ENCODE data around the gene NTN1. TPM values are rescaled to one million over a fixed set of nuclear protein-coding genes. Genes with fewer than 3 reads are reported as not detected.

NTN1 gene
- total RNA-seq, 1 experiment from 2014 or later = 0.94 TPM

DNA sequence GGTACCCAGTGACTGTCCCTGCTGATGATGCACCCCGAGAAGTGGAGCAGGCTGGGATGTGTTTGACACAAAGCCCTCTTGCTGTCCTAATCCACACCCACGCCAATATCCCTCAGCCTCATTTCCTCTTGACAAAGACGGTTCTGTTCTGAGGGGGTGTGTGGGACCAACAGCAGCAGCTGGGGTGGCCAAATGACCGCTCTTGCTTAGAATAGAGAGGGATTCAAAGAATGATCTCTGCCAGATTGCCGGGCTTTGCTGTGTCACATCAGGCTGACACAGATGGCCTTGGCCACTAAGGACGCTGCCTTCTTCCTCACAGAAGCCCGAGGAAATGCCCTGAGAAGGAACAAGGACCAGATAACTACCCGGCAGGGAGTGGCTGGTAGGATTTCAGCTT lies 250.7 kb downstream of the NTN1 start:
- no TSS peak for BruUV-seq (replicated peaks)
- CTCF ChIA-PET = no interaction called here
- DNase-seq = no peak
- Mint-ChIP-seq H3K27me3 (ENCODE audit: unreplicated experiment) (no peaks in the 10 kb centered on the region), H3K9me3 (ENCODE audit: low read depth, unreplicated experiment) (no peaks in the 10 kb centered on the region), H3K4me1 (ENCODE audit: low read depth, unreplicated experiment) (no peaks in the 10 kb centered on the region), H3K27ac (ENCODE audit: unreplicated experiment) (no peak overlapping the region), H3K36me3 (ENCODE audit: insufficient read depth, unreplicated experiment) (no peaks in the 10 kb centered on the region), H3K4me3 (ENCODE audit: low read depth, unreplicated experiment) (no peak overlapping the region)
- TF ChIP-seq, protein P1, sequence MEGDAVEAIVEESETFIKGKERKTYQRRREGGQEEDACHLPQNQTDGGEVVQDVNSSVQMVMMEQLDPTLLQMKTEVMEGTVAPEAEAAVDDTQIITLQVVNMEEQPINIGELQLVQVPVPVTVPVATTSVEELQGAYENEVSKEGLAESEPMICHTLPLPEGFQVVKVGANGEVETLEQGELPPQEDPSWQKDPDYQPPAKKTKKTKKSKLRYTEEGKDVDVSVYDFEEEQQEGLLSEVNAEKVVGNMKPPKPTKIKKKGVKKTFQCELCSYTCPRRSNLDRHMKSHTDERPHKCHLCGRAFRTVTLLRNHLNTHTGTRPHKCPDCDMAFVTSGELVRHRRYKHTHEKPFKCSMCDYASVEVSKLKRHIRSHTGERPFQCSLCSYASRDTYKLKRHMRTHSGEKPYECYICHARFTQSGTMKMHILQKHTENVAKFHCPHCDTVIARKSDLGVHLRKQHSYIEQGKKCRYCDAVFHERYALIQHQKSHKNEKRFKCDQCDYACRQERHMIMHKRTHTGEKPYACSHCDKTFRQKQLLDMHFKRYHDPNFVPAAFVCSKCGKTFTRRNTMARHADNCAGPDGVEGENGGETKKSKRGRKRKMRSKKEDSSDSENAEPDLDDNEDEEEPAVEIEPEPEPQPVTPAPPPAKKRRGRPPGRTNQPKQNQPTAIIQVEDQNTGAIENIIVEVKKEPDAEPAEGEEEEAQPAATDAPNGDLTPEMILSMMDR (IDR thresholded peaks at IDR 0.05; ENCODE audit: unreplicated experiment) = no peak
- intact Hi-C loops (cut with micrococcal nuclease; ENCODE audit: unreplicated experiment) = no loop called here

GRCh38 chr17:9272501-9273200 lies 251.3 kb downstream of the NTN1 start:
- Mint-ChIP-seq H3K27ac (ENCODE audit: unreplicated experiment) (no peak overlapping the region), H3K36me3 (ENCODE audit: insufficient read depth, unreplicated experiment) (no peaks in the 10 kb centered on the region)
- CTCF ChIA-PET = no interaction called here

DNA sequence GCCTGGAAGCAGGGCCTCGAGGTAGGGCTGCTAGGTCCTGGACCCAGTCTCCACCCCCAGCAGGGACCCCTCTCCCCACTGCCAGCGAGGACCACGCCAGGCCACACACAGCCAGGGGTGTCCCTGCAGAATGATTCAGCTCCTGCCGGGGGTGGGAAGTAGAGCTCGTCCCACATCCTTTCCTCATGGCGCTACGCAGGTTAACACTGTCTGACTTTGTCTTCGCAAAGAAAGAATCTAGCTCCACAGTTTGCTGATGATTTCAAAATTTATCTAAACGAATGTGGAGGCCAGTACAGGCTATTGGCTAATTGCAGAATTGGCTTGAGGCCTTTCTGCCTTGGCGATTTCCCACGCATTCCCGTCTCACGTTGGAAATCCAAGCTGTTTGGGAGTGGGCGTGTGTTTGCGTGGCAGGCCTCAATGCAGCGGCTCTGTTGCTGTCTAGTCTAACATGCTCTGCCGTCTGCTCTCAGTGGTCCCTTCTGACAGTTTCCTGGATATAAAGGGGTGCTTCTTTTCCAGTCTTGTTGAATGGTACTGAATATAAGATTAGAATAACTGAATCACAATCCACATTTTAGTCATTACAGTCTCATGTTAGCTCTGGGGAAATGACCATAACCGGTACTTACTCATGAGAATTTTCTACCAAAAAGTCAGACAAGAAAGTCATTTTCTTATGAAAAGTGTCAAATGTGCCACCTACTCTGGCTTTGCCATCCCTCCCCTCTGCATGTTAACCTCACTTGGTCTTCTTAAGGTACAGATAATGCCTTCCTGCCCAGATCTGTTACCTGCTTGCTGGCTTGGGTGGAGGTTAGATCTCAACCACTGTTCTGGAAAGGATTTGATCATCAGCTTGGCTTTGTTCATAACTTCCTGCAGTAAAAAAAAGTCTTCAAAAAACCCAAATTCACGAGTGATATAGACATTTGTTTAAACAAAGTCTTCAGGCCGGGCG lies 252.4 kb downstream of the NTN1 start:
- H3K27ac Mint-ChIP-seq (ENCODE audit: unreplicated experiment) = no peak overlapping the region
- no peak for DNase-seq
- intact Hi-C loops (cut with micrococcal nuclease; ENCODE audit: unreplicated experiment) = no loop called here
- no peaks in the 10 kb centered on the region for H3K27me3 Mint-ChIP-seq (ENCODE audit: unreplicated experiment)
- no peak overlapping the region for H3K4me3 Mint-ChIP-seq (ENCODE audit: low read depth, unreplicated experiment)
- BruUV-seq (replicated peaks) = no TSS peak
- CTCF ChIA-PET = no interaction called here
- TF ChIP-seq, protein P1 (IDR thresholded peaks at IDR 0.05; ENCODE audit: unreplicated experiment) = no peak
- H3K4me1 Mint-ChIP-seq (ENCODE audit: low read depth, unreplicated experiment) = no peaks in the 10 kb centered on the region
- H3K9me3 Mint-ChIP-seq (ENCODE audit: low read depth, unreplicated experiment) = no peaks in the 10 kb centered on the region
- H3K36me3 Mint-ChIP-seq (ENCODE audit: insufficient read depth, unreplicated experiment) = no peaks in the 10 kb centered on the region

More at GRCh38 chr17:9272501-9273200, 251.3 kb downstream of the NTN1 start:
- no TSS peak for BruUV-seq (replicated peaks)
- TF ChIP-seq, protein P1 (IDR thresholded peaks at IDR 0.05; ENCODE audit: unreplicated experiment) = no peak
- no peaks in the 10 kb centered on the region for H3K27me3 Mint-ChIP-seq (ENCODE audit: unreplicated experiment)
- H3K4me1 Mint-ChIP-seq (ENCODE audit: low read depth, unreplicated experiment) = no peaks in the 10 kb centered on the region
- no peak for DNase-seq
- intact Hi-C loops (cut with micrococcal nuclease; ENCODE audit: unreplicated experiment) = no loop called here
- no peak overlapping the region for H3K4me3 Mint-ChIP-seq (ENCODE audit: low read depth, unreplicated experiment)
- H3K9me3 Mint-ChIP-seq (ENCODE audit: low read depth, unreplicated experiment) = no peaks in the 10 kb centered on the region

DNA sequence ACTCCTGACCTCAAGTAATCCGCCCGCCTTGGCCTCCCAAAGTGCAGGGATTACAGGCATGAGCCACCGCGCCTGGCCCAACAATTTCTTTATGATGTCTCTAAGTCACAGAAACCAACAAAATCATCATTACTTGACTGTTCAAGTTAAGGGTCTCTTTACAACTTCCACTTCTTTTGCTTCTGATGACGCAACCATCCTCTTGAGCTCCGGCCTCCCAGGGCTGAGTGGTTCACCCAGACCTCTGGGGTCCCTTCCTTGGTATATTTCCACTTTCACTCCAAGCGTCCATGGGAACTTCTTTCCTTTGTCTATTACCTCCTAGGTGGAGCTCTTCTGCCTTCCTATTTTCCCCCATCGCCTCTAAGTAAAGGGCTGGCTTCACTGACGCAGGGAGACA lies 253.7 kb downstream of the NTN1 start:
- CTCF ChIA-PET = no interaction called here
- intact Hi-C loops (cut with micrococcal nuclease; ENCODE audit: unreplicated experiment) = no loop called here
- no peak overlapping the region for H3K27ac Mint-ChIP-seq (ENCODE audit: unreplicated experiment)
- H3K9me3 Mint-ChIP-seq (ENCODE audit: low read depth, unreplicated experiment) = no peaks in the 10 kb centered on the region
- H3K27me3 Mint-ChIP-seq (ENCODE audit: unreplicated experiment) = no peaks in the 10 kb centered on the region
- TF ChIP-seq, protein P1 (IDR thresholded peaks at IDR 0.05; ENCODE audit: unreplicated experiment) = no peak
- no peak overlapping the region for H3K4me3 Mint-ChIP-seq (ENCODE audit: low read depth, unreplicated experiment)
- no peaks in the 10 kb centered on the region for H3K36me3 Mint-ChIP-seq (ENCODE audit: insufficient read depth, unreplicated experiment)
- no TSS peak for BruUV-seq (replicated peaks)
- DNase-seq = no peak
- H3K4me1 Mint-ChIP-seq (ENCODE audit: low read depth, unreplicated experiment) = no peaks in the 10 kb centered on the region

All from Calu3 (cell line).